Posterior vena cava (tissue), 2 donors: ENCODE results near the gene SECISBP2. TPM values are rescaled to one million over a fixed set of nuclear protein-coding genes. Genes with fewer than 3 reads are reported as not detected.
A peak's percentile ranks its signal among the peaks of the same experiment; 100 is the strongest.

ENCODE experiments used
- DNase-seq: peaks from one replicate; pipeline ENCODE4 v3.0.0-alpha.2; 2020; ENCODE audit warnings: low spot score
- intact Hi-C, 2 donors: fragments of 100-400 bp; cut with DNase I; formaldehyde crosslinking; loops; one replicate each; pipeline versions ENCODE4 v1.14.1 to v1.14.2; 2022 to 2023
- microRNA-seq, 2 donors: library from miRNA; unstranded; fragments of <30 nt; microRNA quantifications; one replicate each; pipeline ENCODE4 v1.2.0, GENCODE V29; 2020 to 2021; ENCODE audit warnings: borderline microRNAs expressed in 2 of 2
- total RNA-seq, 2 donors: library from RNA; stranded (reverse); fragmentation: NEBNext Ultra II Directional; extraction: Animal tissue kit (Norgen Biotek cat#: 25700); gene quantifications; one replicate each; pipeline ENCODE4 v1.2.1, GENCODE V29; 2021
- donor health status: DM: yes; HTN: yes; CAD: no.
- donor health status: DM: yes; HTN: yes; CAD: no.

Gene SECISBP2
- total RNA-seq, 2 donors from 2014 or later = 35.2 to 36.3 TPM

- intact Hi-C loops = no loop called here
- DNase-seq = no peak
These were observed 71.8 kb downstream of the SECISBP2 start for GRCh38 chr9:89390068-89390555.

- intact Hi-C loops = no loop called here
- no peak for DNase-seq
These were observed 72.3 kb downstream of the SECISBP2 start for GRCh38 chr9:89390578-89391116.

- DNase-seq = no peak
- intact Hi-C loops = no loop called here
These were observed 73.3 kb downstream of the SECISBP2 start for GRCh38 chr9:89391585-89391984.

DNA sequence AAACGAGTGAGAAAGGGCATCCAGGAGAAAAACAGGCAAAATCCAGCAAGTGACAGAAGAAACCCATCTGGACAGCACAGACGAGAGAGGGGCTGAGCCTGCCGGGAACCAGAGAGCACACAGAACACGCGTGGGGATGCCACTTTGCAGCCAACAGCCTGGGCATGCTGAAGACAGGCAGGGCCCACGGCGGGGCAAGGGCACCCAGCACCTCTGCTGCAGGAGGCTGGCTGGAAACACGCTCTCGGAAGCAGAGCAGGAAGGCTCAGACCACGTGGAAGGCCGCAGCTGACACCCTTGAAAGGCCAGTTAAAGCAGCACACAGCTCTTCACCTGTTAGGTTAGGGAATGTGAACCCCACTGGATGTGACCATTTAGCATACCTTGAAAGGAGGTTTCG lies 76.1 kb downstream of the SECISBP2 start:
- no peak for DNase-seq
- intact Hi-C loops = no loop called here

DNA sequence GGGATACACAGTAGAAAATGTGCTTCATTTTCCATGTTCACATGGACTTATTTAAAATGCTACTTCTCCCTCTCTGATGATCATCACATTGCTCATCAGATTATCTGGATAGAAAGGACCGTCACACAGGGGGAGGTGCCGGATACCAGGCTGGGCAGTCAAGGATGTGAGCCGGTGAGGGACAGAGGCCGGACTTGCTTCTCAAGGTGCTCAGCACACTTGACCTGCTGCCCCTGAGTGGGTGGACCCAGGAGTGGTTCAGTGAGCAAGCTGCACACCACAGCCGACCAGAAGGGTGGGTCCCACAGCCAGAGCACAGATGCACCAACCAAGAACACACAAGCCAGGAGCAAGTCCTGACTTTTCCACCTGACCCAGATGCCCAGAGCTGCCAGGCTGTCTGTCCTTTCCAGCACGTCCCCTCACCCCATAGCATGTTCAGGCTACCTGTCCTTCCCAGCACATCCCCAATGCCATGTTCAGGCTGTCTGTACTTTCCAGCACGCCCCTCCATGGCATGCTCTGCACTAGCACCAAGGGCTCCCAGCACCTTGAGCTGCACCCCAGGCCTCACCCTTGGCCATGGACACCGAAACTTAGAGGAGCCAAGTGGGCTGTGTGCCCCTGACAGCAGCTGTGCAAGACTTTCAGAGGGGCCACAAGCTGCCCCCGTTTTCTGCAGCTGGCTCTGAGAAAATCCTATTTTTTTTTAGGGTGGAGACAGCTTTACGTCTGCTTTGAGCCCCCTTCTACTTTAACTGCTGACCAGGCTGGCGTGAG lies 77.8 kb downstream of the SECISBP2 start:
- DNase-seq = peak; percentile 48
- intact Hi-C loops = no loop called here

- intact Hi-C loops = no loop called here
- DNase-seq = no peak
These were observed 79.2 kb downstream of the SECISBP2 start for GRCh38 chr9:89397471-89397870.

DNA sequence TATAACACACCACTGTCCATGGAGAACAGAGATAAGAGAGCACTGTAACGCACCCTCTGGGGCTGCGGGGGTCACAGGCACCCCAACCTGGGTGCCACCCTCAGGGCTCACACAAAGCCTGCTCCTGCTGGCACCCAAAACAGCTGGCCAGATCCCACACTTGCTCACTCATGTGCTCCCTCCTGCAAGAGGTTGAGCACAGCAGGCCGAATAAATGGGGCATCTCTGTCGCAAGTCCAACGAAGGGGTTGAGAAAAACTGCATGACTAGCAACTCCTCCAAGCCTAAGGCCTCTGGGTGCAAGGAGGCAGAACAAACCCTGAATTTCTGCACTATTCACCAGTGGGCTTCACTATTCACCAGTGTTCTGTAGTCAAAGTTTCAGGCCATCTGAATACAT lies 80.3 kb downstream of the SECISBP2 start:
- intact Hi-C loops = no loop called here
- DNase-seq = no peak

- DNase-seq = no peak
- intact Hi-C loops = no loop called here
These were observed 82.3 kb downstream of the SECISBP2 start for GRCh38 chr9:89400403-89401116.

DNA sequence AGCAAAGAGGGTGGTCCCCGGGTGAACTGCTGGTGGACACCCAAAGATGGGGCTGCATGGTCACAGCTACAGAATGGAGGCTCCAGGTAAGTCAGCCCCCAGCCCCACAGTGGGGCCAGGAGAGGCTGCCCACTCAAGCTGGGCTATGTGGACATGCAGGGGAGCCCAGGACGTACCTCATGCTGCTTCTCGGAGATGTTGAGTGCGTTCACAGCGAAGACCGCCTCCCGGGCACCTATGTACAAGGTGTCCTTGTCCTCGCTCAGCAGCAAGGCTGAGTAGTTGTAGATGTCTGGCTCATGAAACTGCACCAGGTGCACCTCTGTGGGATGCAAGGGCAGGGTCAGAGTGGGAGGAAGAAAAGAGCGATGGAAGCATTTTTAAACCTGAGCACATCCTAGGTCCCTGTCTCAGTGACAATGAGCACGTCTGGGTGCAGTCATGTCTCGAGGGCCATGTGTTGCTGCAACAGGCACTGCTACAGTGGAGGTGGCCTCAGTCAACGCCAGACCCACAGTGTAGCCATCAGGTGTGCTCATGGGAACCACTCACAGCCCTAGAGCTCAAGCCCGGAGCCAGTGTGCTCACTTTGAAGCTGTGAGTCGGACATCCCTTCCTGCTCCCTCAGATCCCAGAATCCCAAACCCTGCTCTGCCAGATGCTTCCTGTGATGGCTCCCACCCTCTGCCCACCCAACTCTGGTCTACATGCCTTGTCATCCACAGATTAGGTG lies 84.6 kb downstream of the SECISBP2 start:
- DNase-seq = no peak
- intact Hi-C loops = no loop called here

- DNase-seq = no peak
These were observed 85.8 kb downstream of the SECISBP2 start for GRCh38 chr9:89404074-89404473.

DNA sequence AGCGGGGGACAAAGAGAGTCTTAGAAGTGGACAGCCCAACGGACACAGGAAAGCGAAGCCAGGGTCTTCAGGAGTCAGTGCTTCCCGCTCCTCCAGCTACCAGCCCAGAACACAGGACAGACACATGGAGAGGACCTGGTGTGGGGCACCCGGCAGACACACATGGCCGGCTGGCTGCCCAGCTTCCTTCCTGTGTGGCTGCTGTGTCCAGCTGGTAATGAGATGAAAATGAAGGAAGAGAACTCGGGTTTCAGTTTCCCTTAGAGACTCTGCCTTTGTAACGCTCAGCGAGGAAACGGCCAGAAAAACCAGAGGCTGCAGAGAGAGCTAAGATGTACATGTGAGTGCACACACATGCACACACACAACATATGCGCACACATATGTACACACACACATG lies 87.5 kb downstream of the SECISBP2 start:
- intact Hi-C loops = no loop called here
- no peak for DNase-seq

More at GRCh38 chr9:89404074-89404473, 85.8 kb downstream of the SECISBP2 start:
- intact Hi-C loops = no loop called here

GRCh38 chr9:89407070-89407469 lies 88.8 kb downstream of the SECISBP2 start:
- no peak for DNase-seq
- intact Hi-C loops = no loop called here

DNA sequence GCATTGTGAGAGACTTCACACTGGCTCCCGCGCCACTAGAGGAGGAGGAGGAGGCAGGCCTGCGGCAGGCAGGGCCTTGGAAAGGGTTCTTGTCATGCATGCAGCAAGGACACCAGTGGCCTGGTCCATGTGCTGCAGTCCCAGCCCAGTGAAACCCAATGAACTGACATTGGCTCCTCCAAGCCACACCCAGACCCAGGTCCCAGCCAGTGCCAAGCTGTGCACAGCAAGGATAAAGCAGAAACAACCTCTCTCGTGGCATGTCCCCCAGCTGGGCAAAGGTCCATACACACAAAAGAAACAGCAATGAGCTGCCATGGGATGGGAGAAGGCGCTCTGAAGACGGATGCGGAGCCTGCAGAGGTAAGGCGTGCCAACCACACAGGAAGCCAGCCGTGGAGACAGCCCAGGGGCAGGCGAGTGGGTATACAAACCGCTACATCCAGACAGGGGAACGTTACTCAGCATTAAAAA lies 90.4 kb downstream of the SECISBP2 start:
- DNase-seq = no peak

More for the DNA sequence above, 90.4 kb downstream of the SECISBP2 start:
- intact Hi-C loops = no loop called here

Small RNAs within 50 kb of the gene (microRNA-seq; reads per million reads assigned to microRNA genes)
- 0 reads per million in 2 donors for gene MIR3153

Other genes with a start within 250 kb of the SECISBP2 start
- gene SHC3, start 139.7 kb upstream of the SECISBP2 start, total RNA-seq = 10 to 100 TPM in 1 of 2 donors, 1 to 10 TPM in 1; 6.4 to 12.2 TPM
- gene CKS2, start 7.3 kb upstream of the SECISBP2 start, total RNA-seq = 1 to 10 TPM; 4.1 to 4.3 TPM
- 10 to 100 TPM; 10.0 to 14.1 TPM for gene SEMA4D, start 179.6 kb downstream of the SECISBP2 start, total RNA-seq